Trophoblast cell (in vitro differentiated cells and primary cell): ENCODE measurements around the gene TOLLIP.

Experiments used
- DNase-seq, 2 donors: peaks; one replicate each; pipeline ENCODE4 v3.0.0-alpha.2; 2016
- H2AFZ ChIP-seq: 2 replicates; pipeline ENCODE4 v1.6.1; 2013; ENCODE audit warnings: low read length, moderate library complexity, mild to moderate bottlenecking; ENCODE audit not compliant: insufficient read depth, poor library complexity
- H2AK5ac ChIP-seq: 2 replicates; pipeline ENCODE4 v1.6.1; 2013; ENCODE audit warnings: mild to moderate bottlenecking, low read length
- H2BK120ac ChIP-seq: 2 replicates; pipeline ENCODE4 v1.6.1; 2013; ENCODE audit warnings: low read length, mild to moderate bottlenecking, moderate library complexity; ENCODE audit not compliant: insufficient read depth, poor library complexity
- H2BK12ac ChIP-seq: 2 replicates; pipeline ENCODE4 v1.6.1; 2013; ENCODE audit warnings: mild to moderate bottlenecking, low read length, moderate library complexity
- H2BK5ac ChIP-seq: 2 replicates; pipeline ENCODE4 v1.6.1; 2013; ENCODE audit warnings: low read length, low read depth, moderate library complexity, mild to moderate bottlenecking; ENCODE audit not compliant: poor library complexity
- H3K14ac ChIP-seq: 2 replicates; pipeline ENCODE4 v1.6.1; 2013; ENCODE audit warnings: mild to moderate bottlenecking, low read length
- H3K18ac ChIP-seq: 2 replicates; pipeline ENCODE4 v1.6.1; 2013; ENCODE audit warnings: mild to moderate bottlenecking, low read length
- H3K23ac ChIP-seq: 2 replicates; pipeline ENCODE4 v1.6.1; 2013; ENCODE audit warnings: low read length
- H3K27ac ChIP-seq: 2 replicates; pipeline ENCODE4 v1.5.1; 2013; ENCODE audit warnings: low read depth, mild to moderate bottlenecking, inconsistent platforms, low read length, moderate library complexity
- H3K27me3 ChIP-seq: 2 replicates; pipeline ENCODE4 v1.6.1; 2013; ENCODE audit warnings: inconsistent platforms, mild to moderate bottlenecking, low read length, moderate library complexity; ENCODE audit not compliant: insufficient read depth
- H3K36me3 ChIP-seq, 2 experiments: 1 replicate in 1 of 2; 2 replicates in 1 of 2; pipeline ENCODE4 v1.6.1; 2013; ENCODE audit warnings: low read length in 2 of 2, mild to moderate bottlenecking in 2 of 2, moderate library complexity in 1 of 2; ENCODE audit not compliant: insufficient read depth in 2 of 2, control insufficient read depth in 1 of 2
- H3K4ac ChIP-seq: 2 replicates; pipeline ENCODE4 v1.6.1; 2013; ENCODE audit warnings: low read depth, mild to moderate bottlenecking, low read length, moderate library complexity
- H3K4me1 ChIP-seq, 2 experiments: 1 replicate in 1 of 2; 2 replicates in 1 of 2; pipeline ENCODE4 v1.6.1; 2013; ENCODE audit warnings: low read length in 2 of 2, mild to moderate bottlenecking in 2 of 2, moderate library complexity in 1 of 2; ENCODE audit not compliant: insufficient read depth in 2 of 2, control insufficient read depth in 1 of 2
- H3K4me2 ChIP-seq: 2 replicates; pipeline ENCODE4 v1.6.1; 2013; ENCODE audit warnings: inconsistent platforms, mild to moderate bottlenecking, low read length, moderate library complexity
- H3K4me3 ChIP-seq: 2 replicates; pipeline ENCODE4 v1.5.1; 2013; ENCODE audit warnings: mild to moderate bottlenecking, low read depth, low read length, inconsistent platforms
- H3K79me1 ChIP-seq: one replicate; pipeline ENCODE4 v1.6.1; 2013; ENCODE audit warnings: low read length
- H3K79me2 ChIP-seq: 2 replicates; pipeline ENCODE4 v1.6.1; 2013; ENCODE audit warnings: low read length, mild to moderate bottlenecking; ENCODE audit not compliant: control insufficient read depth, insufficient read depth, poor library complexity
- H3K9ac ChIP-seq: 2 replicates; pipeline ENCODE4 v1.6.1; 2013; ENCODE audit warnings: mild to moderate bottlenecking, low read length
- H3K9me3 ChIP-seq: 2 replicates; pipeline ENCODE4 v1.6.1; 2013; ENCODE audit warnings: low read depth, mild to moderate bottlenecking, control low read depth, inconsistent platforms, low read length; ENCODE audit not compliant: insufficient read depth
- H4K12ac ChIP-seq: 2 replicates; pipeline ENCODE4 v1.6.1; 2013; ENCODE audit warnings: low read depth, mild to moderate bottlenecking, low read length, moderate library complexity
- H4K8ac ChIP-seq: 2 replicates; pipeline ENCODE4 v1.6.1; 2013; ENCODE audit warnings: low read depth, mild to moderate bottlenecking, low read length, moderate library complexity
- H4K91ac ChIP-seq: one replicate; pipeline ENCODE4 v1.6.1; 2013; ENCODE audit warnings: low read depth, mild to moderate bottlenecking, low read length, moderate library complexity
- WGBS: extraction: QIAGEN DNeasy Blood & Tissue Kit; methylation state at CpG from one replicate; pipeline ENCODE4 v1.1.7; 2013; ENCODE audit warnings: missing lambda C conversion rate; ENCODE audit not compliant: insufficient read length, insufficient coverage; ENCODE audit errors: extremely low coverage; 5-methylcytosine and 5-hydroxymethylcytosine counted together

Gene TOLLIP

DNA sequence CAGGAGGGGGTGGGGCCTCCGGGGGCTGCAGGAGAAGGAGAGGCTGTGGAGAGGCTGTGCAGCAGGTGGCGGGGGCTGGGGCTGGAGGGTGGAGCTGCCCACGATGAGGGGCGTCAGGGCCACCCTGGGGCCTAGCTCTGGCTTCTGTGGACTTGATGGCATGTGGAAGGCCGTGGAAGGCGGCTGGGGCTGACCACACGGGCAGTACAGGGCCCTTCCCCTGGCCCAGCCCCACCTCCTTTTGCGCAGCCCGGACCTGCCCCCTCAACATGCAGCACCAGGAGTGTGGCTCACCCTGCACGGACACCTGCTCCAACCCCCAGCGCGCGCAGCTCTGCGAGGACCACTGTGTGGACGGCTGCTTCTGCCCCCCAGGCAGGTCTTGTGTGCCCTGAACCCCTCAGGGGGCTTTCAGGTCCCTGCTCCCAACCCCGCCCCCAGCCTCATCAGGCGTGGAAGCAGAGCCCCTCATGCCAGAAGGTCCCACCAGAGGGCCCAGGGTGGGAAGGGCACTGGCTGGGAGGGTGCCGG is 80.4 kb downstream of the TOLLIP start:
- no peak overlapping the region for H3K4me3 ChIP-seq
- no peaks in the 10 kb centered on the region for H3K36me3 ChIP-seq
- H3K27ac ChIP-seq, result no peak overlapping the region
- H3K27me3 ChIP-seq, result no peaks in the 10 kb centered on the region
- H3K4me2 ChIP-seq, result no peak overlapping the region
- no peak overlapping the region for H2BK5ac ChIP-seq
- H4K8ac ChIP-seq, result no peak overlapping the region
- H3K4me1 ChIP-seq, result no peaks in the 10 kb centered on the region
- no peaks in the 10 kb centered on the region for H3K79me2 ChIP-seq
- no peak overlapping the region for H3K9ac ChIP-seq
- no peak overlapping the region for H3K4ac ChIP-seq
- no peak overlapping the region for H2AFZ ChIP-seq
- no peak for DNase-seq
- WGBS, result no CpG with 5 or more reads among the region's 18 CpGs
- H2AK5ac ChIP-seq, result no peak overlapping the region
- no peaks in the 10 kb centered on the region for H3K79me1 ChIP-seq
- no peak overlapping the region for H2BK120ac ChIP-seq
- H3K14ac ChIP-seq, result no peak overlapping the region
- H3K9me3 ChIP-seq, result peaks cover 5% of the 10 kb centered on the region
- no peak overlapping the region for H3K23ac ChIP-seq
- H4K12ac ChIP-seq, result no peak overlapping the region
- H4K91ac ChIP-seq, result no peak overlapping the region
- H3K18ac ChIP-seq, result no peak overlapping the region
- no peak overlapping the region for H2BK12ac ChIP-seq

DNA sequence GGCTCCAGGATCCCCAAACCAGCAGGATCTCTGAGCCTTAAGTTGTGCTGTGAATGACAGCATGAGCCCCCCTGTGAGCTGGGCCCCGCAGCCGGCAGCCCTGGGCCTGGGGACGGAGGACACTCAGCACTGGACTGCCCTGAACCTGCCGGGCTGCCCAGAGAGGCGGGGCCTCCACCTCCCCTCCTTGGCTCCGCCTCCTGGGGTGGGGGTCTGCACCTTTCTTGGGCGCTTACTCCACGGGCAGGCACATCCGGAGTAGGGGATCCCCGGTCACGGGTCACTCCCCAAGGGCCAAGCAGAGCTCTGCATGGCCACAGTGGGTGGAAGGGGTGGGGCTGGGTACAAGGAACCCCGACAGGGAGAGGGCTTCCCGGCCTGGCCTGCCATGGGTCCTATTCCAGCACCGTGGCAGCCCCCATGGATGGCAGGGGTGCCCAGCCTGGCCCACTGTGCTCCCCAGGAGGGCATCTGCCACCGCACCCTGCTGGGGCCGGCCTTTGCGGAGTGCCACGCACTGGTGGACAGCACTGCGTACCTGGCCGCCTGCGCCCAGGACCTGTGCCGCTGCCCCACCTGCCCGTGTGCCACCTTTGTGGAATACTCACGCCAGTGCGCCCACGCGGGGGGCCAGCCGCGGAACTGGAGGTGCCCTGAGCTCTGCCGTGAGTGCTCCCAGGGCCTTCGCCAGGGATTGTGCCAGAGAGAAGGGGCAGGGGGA is 81.2 kb downstream of the TOLLIP start:
- Histone ChIP-seq H3K9me3 (peaks cover 5% of the 10 kb centered on the region), H3K9ac (no peak overlapping the region), H3K79me2 (no peaks in the 10 kb centered on the region), H2BK12ac (no peak overlapping the region), H3K4ac (no peak overlapping the region), H4K91ac (no peak overlapping the region), H4K8ac (no peak overlapping the region), H3K14ac (no peak overlapping the region), H3K79me1 (no peaks in the 10 kb centered on the region), H2BK120ac (no peak overlapping the region), H3K27me3 (no peaks in the 10 kb centered on the region), H3K4me1 (no peaks in the 10 kb centered on the region), H3K23ac (no peak overlapping the region), H2AFZ (no peak overlapping the region), H3K4me2 (no peak overlapping the region), H2BK5ac (no peak overlapping the region), H3K27ac (no peak overlapping the region), H3K4me3 (no peak overlapping the region), H4K12ac (no peak overlapping the region), H3K18ac (no peak overlapping the region), H3K36me3 (no peaks in the 10 kb centered on the region), H2AK5ac (no peak overlapping the region)
- DNase-seq, result no peak
- no CpG with 5 or more reads among the region's 31 CpGs for WGBS

DNA sequence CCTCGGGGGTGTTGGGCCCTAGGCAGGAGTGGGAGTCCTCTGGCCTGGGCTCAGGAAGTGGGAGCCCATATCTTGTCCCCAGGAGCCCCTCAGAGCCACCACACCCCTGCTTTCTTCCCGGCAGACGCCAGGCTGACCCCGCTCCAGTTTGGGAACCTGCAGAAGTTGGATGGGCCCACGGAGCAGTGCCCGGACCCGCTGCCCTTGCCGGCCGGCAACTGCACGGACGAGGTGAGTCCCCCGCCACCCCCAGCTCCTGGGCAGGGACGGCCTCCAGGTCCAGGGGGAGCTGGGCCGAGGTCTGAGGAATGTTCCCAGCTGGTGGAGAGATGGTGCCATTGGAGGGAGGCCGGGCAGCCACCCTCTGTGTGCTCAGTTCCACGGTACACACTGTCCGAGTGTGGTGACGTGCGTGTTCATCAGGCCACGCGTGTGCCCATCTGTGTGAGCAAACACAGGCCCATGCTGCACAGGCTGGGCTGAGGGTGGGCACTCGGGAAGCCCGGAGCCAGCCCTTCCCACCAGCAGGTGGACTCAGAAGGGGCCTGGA is 81.8 kb downstream of the TOLLIP start:
- H3K18ac ChIP-seq, result no peak overlapping the region
- no peak overlapping the region for H3K4ac ChIP-seq

DNA sequence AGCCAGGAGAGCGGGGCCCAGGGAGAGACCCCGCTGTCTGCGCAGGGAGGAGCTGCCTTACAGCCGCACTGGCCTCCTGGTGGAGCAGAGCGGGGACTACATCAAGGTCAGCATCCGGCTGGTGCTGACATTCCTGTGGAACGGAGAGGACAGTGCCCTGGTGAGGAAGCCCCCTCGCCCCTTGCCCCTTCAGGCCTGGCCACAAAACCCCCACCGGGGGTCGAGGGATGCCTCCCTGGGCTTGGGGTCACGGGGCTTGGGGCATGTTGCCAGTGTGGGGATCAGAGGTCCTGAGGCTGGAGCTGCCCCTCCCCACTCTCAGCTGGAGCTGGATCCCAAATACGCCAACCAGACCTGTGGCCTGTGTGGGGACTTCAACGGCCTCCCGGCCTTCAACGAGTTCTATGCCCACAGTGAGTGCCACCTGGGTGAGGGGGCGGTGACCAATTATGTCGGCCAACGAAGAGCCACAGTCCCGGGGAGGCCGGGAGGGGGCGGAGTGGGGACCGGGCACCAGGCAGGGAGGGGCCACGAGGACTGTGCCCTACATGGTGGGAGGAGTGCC is 82.4 kb downstream of the TOLLIP start:
- H3K4me3 ChIP-seq, result no peak overlapping the region
- no peak overlapping the region for H2BK12ac ChIP-seq
- no CpG with 5 or more reads among the region's 23 CpGs for WGBS
- no peak overlapping the region for H4K91ac ChIP-seq
- no peak overlapping the region for H2AFZ ChIP-seq
- H3K4me2 ChIP-seq, result no peak overlapping the region
- no peaks in the 10 kb centered on the region for H3K79me1 ChIP-seq
- no peak overlapping the region for H3K23ac ChIP-seq
- H3K36me3 ChIP-seq, result no peaks in the 10 kb centered on the region
- H4K12ac ChIP-seq, result no peak overlapping the region
- H3K18ac ChIP-seq, result no peak overlapping the region
- no peak overlapping the region for H3K27ac ChIP-seq
- H3K4ac ChIP-seq, result no peak overlapping the region
- H4K8ac ChIP-seq, result no peak overlapping the region
- H3K4me1 ChIP-seq, result no peaks in the 10 kb centered on the region
- no peak overlapping the region for H2BK5ac ChIP-seq
- no peak overlapping the region for H3K14ac ChIP-seq
- peak in 1 of 2 donors; percentile 12 for DNase-seq
- no peaks in the 10 kb centered on the region for H3K27me3 ChIP-seq
- H3K9me3 ChIP-seq, result peaks cover 5% of the 10 kb centered on the region
- no peak overlapping the region for H2AK5ac ChIP-seq
- no peak overlapping the region for H3K9ac ChIP-seq
- no peak overlapping the region for H2BK120ac ChIP-seq
- H3K79me2 ChIP-seq, result no peaks in the 10 kb centered on the region

More for the DNA sequence above, 81.8 kb downstream of the TOLLIP start:
- H3K4me1 ChIP-seq, result no peaks in the 10 kb centered on the region
- H2AFZ ChIP-seq, result no peak overlapping the region
- no peak overlapping the region for H2BK12ac ChIP-seq
- H4K8ac ChIP-seq, result no peak overlapping the region
- H3K27ac ChIP-seq, result no peak overlapping the region
- H2BK5ac ChIP-seq, result no peak overlapping the region
- WGBS, result no CpG with 5 or more reads among the region's 23 CpGs
- H3K23ac ChIP-seq, result no peak overlapping the region
- no peak overlapping the region for H4K91ac ChIP-seq
- no peaks in the 10 kb centered on the region for H3K27me3 ChIP-seq
- no peaks in the 10 kb centered on the region for H3K79me1 ChIP-seq
- no peak overlapping the region for H2AK5ac ChIP-seq
- DNase-seq, result no peak
- no peak overlapping the region for H4K12ac ChIP-seq
- H3K4me3 ChIP-seq, result no peak overlapping the region
- H3K9ac ChIP-seq, result no peak overlapping the region
- no peak overlapping the region for H3K14ac ChIP-seq
- H2BK120ac ChIP-seq, result no peak overlapping the region
- no peak overlapping the region for H3K4me2 ChIP-seq
- peaks cover 5% of the 10 kb centered on the region for H3K9me3 ChIP-seq
- no peaks in the 10 kb centered on the region for H3K36me3 ChIP-seq
- H3K79me2 ChIP-seq, result no peaks in the 10 kb centered on the region
